ENCODE data around the gene PIP4K2A.
"Not testable (repeated sequence)": the region's sequence is repeated elsewhere in the genome, so short reads cannot be mapped to it uniquely, and the experiment has no call there.

PIP4K2A gene

DNA sequence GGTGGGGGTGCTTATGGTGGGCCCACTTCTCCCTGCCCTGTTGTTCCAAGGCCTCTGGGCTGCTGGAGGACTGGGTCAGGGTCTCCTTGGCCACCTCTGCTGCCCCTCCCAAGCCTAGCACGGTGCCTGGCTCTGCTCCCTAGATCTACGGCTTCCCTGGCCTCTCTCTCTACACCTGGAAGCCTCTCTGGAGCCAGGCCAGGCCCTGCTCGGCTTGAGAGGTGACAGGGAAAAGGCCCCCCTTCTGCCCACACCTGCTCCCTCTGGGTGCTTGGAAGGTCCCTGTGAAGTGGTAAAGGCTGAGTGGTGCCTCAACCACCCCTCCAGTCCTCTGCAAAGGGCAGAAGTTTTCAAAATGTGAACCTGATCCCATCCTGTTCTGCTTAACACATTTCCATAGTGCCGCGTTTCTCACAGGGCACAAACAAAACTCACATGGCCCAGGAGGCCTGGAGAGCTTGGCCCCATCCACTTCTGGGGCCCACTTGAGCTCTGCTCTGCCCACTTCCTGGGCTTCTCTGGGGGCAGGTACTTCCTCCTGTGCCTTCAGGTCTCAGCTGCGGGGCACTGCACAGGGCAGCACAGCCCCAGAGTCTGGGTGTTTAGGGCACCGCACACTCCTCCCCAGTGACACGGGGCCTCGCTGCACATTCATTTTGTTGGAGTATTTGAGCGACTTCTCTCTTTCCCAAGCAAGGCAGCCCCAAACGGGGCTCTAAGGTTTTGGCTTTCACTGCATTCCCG, 169.9 kb downstream of the PIP4K2A start:
- no peak for DNase-seq

DNA sequence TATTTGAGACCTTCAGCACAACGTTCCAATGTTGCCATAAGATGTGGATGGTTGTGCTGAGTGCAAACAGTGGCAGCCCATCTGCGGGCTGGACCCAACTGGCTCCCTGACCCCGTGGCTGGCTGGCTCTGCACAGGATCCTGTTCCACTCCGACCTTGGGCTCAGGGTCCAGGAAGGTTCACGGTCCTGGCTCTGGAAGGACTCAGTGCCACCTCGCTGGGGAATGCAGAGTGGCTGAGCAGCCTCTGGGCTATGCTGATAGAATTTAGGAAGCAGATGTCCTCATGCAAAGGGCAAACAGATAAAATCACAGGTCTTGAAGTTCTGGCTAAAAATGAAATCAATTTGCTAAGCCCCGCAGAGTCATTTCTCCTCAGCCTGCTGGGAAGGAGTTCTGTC, 171.6 kb downstream of the PIP4K2A start:
- DNase-seq, result no peak

DNA sequence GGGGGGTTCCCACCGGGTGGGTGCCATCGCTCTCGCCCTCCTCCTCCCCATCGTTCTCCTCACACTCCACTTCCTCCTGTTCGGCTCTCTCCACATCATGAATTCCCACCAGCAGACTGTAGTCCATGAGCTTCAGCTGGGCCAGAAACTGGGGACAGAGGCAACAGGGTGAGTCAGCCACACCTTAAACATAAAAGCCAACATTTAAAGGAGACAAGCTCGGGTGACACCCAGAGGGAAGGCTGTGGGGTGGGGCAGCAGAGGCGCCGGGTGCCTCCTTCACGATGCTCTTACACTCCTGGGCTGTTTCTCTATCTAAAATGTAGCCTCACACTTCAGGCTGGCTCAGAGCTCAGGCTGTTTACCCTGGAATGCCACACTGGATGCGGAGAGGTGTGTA, 172.5 kb downstream of the PIP4K2A start:
- DNase-seq, result no peak

DNA sequence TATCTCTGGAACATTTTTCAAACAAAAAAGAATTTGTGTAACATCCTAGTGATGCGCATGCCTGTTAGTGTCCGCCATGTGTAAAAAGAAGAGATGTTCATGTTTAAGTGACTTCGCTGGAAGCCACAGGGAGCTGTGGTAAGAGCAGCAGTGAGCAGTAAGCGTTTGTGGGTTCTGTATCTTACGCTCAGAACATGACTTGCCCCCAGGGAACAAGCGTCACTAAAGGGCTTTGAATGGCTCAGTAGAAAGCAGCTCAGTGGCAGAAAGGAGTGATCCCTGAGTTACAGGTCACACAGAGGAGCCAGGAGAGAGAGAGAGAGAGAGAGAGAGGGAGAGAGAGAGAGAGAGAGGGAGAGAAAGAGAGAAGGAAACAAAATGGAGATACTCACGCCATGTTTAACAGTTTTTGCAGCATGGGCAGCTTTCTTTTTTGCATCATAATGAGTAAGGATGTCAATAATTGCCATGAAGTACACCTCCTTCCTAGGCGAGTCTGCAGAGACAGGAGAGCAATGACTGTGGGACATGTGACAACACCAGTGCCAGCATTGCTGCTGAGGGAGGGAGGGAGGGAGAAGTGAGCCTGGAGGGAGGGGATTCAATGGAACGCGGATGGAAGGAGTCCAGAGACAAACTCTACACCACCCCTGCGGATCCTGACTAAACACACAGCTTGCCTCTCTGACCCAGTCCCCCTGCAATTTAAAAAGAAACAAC, 174.6 kb downstream of the PIP4K2A start:
- DNase-seq, result no peak

DNA sequence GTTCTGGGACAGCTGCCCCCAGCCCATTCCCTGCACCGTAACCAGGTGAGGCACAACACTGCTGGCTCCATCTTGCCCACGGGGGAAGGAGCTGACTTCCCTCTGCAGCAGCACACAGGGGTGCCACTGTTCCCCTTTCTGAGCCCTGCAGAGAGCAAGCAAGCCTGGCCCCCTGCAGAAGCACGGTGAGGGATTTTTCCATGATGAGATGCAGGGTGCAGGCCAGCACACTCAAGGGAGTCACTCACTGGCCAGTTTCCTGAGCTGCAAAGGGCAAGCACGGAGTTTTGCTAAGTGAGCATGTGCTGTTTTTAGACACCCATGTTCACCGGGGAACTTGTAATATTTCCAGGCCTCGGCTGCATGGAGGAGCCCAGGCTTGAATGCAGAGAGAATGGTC, 176.6 kb downstream of the PIP4K2A start:
- no peak for DNase-seq

DNA sequence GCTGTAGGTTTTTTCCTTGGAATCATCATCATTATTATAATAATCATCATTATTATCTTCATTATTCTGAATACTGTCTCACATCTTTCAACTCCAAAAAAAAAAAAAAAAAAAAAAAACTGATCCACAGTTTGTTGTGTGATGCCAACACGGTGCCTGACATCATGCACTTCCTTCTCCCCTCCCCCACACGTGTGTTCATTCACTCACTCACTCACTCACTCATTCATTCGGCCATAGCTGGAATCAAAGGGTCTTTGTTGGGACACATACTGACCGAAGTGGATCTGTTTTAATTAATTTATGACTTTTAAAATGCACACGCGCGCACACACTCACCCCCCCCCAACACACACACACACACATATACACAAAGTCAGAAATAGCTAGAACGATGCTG, 177.8 kb downstream of the PIP4K2A start:
- no peak for DNase-seq

DNA sequence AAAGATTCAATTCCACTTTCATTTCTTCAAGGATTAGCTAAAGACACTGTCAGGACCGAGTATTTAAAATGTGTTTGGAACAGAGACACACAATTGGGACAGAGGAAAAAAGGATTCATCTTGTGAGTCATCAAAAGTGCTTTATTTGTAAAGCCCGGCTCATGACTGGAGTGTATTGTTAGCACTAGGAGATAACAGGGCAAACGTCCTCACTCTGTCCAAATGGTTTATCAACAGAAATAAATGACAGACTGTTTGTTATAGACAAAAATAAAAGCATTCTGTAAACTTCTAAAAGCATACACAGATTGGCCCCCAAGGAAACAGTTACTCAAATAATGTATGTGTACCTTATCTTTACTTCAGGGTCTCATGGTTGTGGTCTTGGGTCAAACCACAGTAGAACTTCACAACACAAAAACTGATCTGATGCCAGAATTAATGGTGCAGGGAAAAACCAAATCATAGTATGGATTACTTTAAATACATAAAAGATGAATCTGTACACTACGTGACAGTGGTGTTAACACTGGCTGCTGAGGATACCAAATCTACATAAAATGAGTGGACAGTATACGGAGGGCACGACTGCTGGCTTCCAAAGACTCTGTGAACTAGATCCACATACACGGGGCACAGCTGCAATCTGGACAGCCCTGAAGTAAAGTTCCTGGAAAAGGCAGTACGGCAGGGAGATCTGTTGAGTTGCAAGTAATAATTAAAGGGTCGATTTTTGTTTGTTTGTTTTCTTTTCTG, 179.4 kb downstream of the PIP4K2A start:
- DNase-seq, result no peak

DNA sequence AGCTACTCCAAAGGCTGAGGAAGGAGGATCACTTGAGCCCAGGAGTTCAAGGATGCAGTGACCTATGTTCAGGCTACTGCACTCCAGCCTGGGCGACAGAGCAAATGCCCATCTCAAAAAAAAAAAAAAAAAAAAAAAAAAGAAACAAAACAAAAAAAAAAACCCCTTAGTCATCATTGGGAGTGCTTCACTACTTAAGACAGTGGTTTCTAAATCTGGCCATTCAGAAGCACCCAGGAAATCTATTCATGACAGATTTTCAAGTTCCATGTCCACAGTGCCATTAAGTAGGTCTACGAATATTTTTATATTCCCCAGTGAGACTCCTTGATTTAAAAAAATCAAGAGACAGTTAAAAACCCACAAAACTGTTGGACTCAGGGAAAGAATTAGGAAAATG, 182.9 kb downstream of the PIP4K2A start:
- no peak for DNase-seq

DNA sequence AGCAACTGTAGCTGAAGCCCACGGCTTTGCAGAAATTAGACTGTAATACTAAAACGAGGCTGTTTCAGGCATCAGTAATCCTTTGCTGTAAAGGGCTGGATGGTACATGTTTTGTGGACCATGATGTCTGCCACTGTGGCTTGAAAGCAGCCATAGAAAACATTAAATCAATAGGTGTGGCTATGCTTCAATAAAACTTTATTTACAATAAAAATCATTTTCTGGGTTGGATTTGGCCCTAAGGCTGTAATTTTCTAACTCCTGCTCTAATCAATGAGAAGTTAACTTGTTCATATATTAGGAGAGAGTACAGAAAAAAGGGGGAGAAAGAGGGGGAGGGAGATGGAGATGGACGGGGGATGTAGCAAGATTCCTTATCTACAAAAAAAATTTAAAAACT, 183.4 kb downstream of the PIP4K2A start:
- DNase-seq, result no peak

DNA sequence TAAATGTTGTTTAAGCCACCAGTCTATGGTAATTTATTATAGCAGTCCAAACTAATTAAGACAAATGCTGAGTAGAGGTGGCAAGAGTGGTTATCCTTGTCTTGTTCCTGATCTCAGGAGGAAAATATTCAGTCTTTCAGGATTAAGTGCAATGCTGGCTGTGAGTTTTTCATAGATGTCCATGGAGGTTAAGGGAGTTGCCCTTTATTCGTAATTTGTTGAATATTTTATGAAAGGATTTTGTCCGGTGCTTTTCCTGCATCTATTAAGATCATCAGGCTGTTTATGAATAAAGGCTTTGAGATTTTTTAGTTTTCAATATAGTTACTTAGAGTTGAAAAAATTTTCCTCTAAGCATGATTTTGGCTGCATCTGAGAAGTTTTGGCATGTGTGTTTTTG, 186.9 kb downstream of the PIP4K2A start:
- no peak for DNase-seq

DNA sequence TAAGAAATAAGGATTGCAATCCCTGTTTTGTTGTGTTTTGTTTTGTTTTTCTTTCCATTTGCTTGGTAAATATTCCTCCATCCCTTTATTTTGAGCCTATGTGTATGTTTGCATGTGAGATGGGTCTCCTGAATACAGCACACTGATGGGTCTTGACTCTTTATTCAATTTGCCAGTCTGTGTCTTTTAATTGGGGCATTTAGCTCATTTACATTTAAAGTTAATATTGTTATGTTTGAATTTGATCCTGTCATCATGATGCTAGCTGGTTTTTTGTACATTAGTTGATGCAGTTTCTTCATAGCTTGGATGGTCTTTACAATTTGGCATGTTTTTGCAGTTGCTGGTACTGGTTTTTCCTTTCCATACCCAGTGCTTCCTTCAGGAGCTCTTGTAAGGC, 190.0 kb downstream of the PIP4K2A start:
- DNase-seq, result not testable (repeated sequence)

DNA sequence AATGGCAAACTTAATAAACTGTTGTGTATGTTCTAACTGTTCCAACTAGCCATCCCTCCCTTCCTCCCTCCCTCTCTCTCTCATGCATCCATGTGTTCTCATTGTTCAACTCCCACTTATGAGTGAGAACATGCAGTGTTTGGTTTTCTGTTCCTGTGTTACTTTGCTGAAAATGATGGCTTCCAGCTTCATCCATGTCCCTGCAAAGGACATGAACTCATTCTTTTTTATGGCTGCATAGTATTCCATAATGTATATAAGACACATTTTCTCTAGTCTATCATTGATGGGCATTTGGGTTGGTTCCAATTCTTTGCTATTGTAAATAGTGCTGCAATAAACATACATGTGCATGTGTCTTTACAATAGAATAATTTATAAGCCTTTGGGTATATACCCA, 193.7 kb downstream of the PIP4K2A start:
- DNase-seq, result not testable (repeated sequence)

DNA sequence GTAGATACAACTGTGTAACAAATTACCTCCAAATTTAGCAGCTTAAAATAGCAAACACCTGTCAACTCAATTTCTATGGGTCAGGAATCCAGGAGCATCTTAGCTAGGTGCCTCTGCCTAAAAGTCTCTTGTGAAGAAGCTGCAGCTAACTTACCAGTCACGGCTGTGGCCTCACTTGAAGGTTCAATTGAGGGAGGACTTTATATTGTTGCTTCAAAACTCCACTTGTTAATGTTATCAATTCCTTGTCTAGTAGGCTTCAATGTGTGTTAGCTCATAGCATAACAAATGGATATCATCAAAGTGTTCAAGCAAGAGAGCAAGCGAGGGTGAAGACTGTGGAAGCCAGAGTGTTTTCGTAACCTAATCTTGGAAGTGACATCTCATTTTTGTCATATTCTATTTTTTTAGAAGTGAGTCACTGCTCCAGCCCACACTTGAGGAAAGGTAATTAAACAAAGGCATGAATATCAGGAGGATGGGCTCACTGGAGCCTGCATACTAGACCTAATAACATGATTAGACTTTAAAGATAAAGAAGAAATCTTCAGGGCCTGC, 196.1 kb downstream of the PIP4K2A start:
- DNase-seq, result no peak

DNA sequence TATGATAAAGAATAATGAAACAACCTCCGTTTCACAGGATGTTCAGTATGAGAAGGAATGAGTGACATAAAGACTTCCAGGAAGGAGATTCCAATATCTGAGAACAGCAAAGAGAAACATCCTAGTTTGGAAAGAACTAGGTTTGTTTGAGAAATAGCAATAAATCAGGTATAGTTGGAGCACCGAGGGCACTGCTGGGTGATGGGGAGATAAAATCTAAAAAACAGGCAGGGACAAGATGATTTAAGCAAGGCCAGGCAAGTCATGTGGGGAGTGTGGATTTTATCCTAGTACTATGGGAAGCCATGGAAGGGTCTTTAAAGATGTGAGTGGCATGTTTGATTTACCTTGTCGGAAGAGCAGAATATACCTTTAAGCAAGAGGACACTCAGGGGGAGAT, 199.4 kb downstream of the PIP4K2A start:
- no peak for DNase-seq

DNA sequence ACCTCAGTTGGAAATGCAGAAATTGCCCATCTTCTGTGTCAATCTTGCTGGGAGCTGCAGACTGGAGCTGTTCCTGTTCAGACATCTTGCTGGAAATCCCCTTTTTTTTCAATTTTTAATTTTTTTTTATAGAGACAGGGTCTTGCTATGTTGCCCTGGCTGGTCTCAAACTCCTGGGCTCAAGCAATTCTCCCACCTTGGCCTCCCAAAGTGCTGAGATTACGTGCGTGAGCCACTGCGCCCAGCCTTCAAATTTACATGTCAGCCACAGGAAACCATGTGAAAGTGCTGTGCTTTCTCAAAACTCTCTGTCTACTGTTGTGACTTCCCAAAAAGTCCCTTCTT, 200.0 kb downstream of the PIP4K2A start:
- DNase-seq, result not testable (repeated sequence)

DNA sequence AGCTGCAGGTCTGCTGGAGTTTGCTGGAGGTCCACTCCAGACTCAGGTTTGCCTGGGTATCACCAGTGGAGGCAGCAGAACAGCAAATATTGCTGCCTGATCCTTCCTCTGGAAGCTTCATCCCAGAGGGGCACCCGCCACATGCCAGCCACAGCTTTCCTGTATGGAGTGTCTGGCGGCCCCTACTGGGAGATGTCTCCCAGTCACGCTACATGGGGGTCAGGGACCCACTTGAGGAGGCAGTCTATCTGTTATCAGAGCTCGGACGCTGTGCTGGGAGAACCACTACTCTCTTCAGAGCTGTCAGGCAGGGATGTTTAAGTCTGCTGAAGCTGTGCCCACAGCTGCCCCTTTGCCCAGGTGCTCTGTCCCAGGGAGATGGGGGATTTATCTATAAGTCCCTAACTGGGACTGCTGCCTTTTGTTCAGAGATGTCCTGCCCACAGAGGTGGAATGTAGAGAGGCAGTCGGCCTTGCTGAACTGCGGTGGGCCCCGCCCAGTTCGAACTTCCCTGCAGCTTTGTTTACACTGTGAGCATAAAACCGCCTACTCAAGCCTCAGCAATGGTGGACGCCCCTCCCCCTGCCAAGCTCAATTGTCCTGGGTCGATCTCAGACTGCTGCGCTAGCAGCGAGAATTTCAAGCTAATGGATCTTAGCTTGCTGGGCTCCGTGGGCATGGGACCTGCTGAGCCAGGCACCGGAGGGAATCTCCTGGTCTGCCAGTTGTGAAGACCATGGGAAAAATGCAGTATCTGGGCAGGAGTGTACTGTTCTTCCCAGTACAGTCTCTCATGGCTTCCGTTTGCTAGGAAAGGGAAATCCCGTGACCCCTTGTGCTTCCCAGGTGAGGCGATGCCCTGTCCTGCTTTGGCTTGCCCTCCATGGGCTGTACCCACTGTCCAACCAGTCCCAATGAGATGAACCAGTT, 200.6 kb downstream of the PIP4K2A start:
- DNase-seq, result not testable (repeated sequence)

DNA sequence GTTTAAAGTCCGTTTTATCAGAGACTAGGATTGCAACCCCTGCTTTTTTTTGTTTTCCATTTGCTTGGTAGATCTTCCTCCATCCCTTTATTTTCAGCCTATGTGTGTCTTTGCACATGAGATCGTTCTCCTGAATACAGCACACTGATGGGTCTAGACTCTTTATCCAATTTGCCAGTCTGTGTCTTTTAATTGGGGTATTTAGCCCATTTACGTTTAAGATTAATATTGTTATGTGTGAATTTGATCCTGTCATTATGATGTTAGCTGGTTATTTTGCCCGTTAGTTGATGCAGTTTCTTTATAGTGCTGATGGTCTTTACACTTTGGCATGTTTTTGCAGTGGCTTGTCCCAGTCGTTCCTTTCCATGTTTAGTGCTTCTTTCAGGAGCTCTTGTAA, 202.4 kb downstream of the PIP4K2A start:
- DNase-seq, result not testable (repeated sequence)

DNA sequence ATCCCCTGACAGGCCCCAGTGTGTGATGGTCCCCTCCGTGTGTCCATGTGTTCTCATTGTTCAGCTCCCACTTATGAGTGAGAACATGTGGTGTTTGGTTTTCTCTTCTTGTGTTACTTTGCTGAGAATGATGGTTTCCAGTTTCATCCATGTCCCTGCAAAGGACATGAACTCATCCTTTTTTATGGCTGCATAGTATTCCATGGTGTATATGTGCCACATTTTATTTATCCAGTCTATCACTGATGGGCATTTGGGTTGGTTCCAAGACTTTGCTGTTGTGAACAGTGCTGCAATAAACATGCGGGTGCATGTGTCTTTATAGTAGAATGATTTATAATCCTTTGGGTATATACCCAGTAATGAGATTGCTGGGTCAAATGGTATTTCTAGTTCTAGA, 206.2 kb downstream of the PIP4K2A start:
- not testable (repeated sequence) for DNase-seq

DNA sequence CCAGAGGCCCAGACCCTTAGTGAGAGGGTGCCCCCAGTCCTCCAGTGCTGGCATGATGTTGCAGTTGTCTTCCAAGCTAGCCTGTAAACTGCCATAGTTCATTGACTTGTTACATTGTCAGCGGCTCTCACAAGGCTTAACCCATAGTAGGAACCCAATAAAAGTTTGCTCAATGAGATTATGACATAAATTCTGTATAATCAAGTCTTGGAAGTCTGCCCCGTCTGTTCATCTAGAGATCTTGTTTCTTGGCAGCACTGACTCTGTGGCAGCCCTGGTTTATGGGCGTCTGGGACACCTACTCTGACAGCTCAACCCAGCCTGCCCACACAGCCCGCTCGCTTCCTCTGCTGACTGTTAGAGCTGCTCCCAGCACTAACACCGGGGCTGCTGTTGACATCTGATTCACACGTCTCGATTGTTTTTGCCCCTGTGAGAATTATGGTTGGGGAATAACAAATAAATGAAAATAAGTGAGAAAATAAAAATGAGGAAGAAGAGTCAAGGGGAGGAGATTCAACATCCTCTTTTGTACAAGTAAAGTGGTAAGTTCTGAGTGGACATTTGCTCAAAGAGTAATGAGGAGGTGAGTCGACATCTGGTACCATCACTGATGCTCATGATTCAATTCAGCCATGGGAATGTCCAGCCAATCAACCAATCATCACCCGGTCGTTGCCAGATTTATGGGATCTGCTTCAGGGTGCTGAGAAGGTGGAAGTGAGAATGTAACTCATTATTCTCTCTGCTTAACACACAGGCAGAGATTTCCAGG, 208.3 kb downstream of the PIP4K2A start:
- DNase-seq, result no peak

DNA sequence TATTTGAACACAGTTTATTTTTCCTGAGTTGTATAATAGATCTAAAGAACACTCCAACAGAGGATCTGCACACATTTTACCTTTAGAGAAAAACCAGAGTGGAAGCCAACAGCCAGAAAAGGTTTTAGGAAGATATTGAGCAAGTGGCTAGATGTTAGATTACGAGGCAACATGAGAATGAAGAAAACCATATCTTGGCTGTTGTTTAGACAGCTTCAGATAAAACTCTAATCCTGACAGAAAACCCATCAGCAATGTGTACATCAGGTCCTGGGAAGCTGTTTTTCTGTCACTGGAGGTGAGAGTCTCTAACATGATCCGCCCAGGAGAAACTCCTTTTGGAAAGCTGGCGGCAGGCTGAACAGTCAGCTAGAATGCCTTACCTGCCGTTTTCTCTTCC, 209.6 kb downstream of the PIP4K2A start:
- no peak for DNase-seq

DNA sequence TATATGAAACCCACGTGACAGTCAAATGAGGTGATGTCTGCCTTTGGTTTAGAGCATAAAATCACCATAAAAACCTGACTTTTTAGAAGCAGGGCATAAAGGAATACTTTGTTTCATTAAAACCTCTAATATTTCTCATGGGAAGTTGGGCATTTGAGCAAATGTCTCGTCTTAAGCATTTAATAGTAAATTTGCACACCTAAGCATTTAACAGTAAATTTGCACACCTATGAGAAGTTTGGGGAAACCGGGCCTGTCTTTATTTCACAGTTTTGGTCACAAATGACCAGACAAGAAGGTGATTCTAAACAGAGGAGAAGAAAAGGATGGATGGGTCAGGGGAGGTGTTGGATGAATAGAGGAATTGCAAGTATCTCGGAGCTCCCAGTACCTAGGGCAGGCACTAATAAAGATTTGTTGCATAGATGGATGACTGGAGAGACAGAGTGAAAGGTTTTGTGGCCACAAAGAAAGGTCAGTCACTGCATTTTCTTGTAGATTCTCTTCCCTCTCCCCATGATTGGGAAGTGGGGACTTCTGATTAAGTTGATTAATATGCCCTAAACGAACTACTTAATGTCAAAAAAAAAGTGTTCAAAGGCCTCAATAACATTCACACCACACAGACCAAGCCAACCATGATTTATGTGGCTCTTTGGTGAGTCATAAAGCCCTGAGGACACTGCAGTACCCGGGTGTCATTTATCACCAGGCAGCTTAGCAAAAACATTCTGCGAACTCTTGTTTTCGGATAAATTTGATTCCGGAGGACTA, 210.9 kb downstream of the PIP4K2A start:
- no peak for DNase-seq

All from OCI-M1 (cell line).